Skin epidermis (tissue), 12 donors: ENCODE results near the gene SCP2D1.

Experiments
- H3K27ac ChIP-seq, 21 experiments: fragments of 200-600 bp; sonication (generic) in 11 of 21; one replicate each; pipeline ENCODE4 v1.5.0; 2020; ENCODE audit warnings: mild to moderate bottlenecking in 3 of 21, inconsistent platforms in 2 of 21, moderate library complexity in 2 of 21
- H3K4me3 ChIP-seq, 7 experiments: fragments of 200-600 bp; sonication (generic) in 2 of 7; one replicate each; pipeline ENCODE4 v1.5.0; 2020; ENCODE audit warnings: inconsistent platforms in 2 of 7, mild to moderate bottlenecking in 2 of 7, moderate library complexity in 1 of 7

SCP2D1 gene

GRCh38 chr20:18855882-18856281 is 42.3 kb downstream of the SCP2D1 start:
- H3K4me3 ChIP-seq = no peak overlapping the region

GRCh38 chr20:18856873-18857272 is 43.3 kb downstream of the SCP2D1 start:
- Histone ChIP-seq H3K4me3 (no peak overlapping the region), H3K27ac (peak overlapping the region in 8 of 21 experiments; percentile 15 to 66 (median 36))

More at GRCh38 chr20:18855882-18856281, 42.3 kb downstream of the SCP2D1 start:
- H3K27ac ChIP-seq = no peak overlapping the region

- Histone ChIP-seq H3K4me3 (no peak overlapping the region), H3K27ac (peak overlapping the region in 10 of 21 experiments; percentile 35 to 72 (median 55))
Measured at GRCh38 chr20:18857640-18858039, 44.1 kb downstream of the SCP2D1 start.

- H3K4me3 ChIP-seq = no peak overlapping the region
Measured at GRCh38 chr20:18858816-18859215, 45.2 kb downstream of the SCP2D1 start.

More at GRCh38 chr20:18858816-18859215, 45.2 kb downstream of the SCP2D1 start:
- peak overlapping the region in 8 of 21 experiments; percentile 20 to 72 (median 55) for H3K27ac ChIP-seq
